Osteoblast (primary cell): ENCODE data around the gene MCCC1. TPM values are rescaled to one million over a fixed set of nuclear protein-coding genes. Genes with fewer than 3 reads are reported as not detected.
"Not testable (repeated sequence)": the region's sequence is repeated elsewhere in the genome, so short reads cannot be mapped to it uniquely, and the experiment has no call there.

Experiments used
- DNase-seq: peaks from one replicate; pipeline ENCODE4 v3.0.0; 2011; ENCODE audit warnings: low spot score, mixed read lengths; ENCODE audit not compliant: insufficient read length; ENCODE audit errors: missing footprints
- H2AFZ ChIP-seq: 2 replicates; pipeline ENCODE4 v1.6.0; 2011; ENCODE audit warnings: mild to moderate bottlenecking, low read length
- H3K27ac ChIP-seq: 2 replicates; pipeline ENCODE4 v1.5.1; 2011; ENCODE audit warnings: mild to moderate bottlenecking, low read depth, low read length, moderate library complexity
- H3K27me3 ChIP-seq: 2 replicates; pipeline ENCODE4 v1.6.0; 2012; ENCODE audit warnings: mild to moderate bottlenecking, control low read depth, inconsistent platforms, low read length, moderate library complexity; ENCODE audit not compliant: insufficient read depth
- H3K36me3 ChIP-seq: 2 replicates; pipeline ENCODE4 v1.5.1; 2011; ENCODE audit warnings: mild to moderate bottlenecking, low read length, control low read depth, moderate library complexity; ENCODE audit not compliant: insufficient read depth
- H3K4me1 ChIP-seq: 2 replicates; pipeline ENCODE4 v1.5.1; 2011; ENCODE audit warnings: mild to moderate bottlenecking, low read length, control low read depth, moderate library complexity; ENCODE audit not compliant: insufficient read depth
- H3K4me2 ChIP-seq: 2 replicates; pipeline ENCODE4 v1.6.0; 2011; ENCODE audit warnings: mild to moderate bottlenecking, low read length; ENCODE audit not compliant: insufficient read depth
- H3K4me3 ChIP-seq: fragments of 200-600 bp; sonication (generic); 3 replicates; pipeline ENCODE4 v1.5.1; 2012; ENCODE audit warnings: mild to moderate bottlenecking, low read length, inconsistent platforms; ENCODE audit not compliant: insufficient read depth
- H3K79me2 ChIP-seq: 2 replicates; pipeline ENCODE4 v1.6.0; 2012; ENCODE audit warnings: mild to moderate bottlenecking, low read length, control low read depth, inconsistent platforms; ENCODE audit not compliant: insufficient read depth
- H3K9me3 ChIP-seq: 2 replicates; pipeline ENCODE4 v1.5.1; 2011; ENCODE audit warnings: low read depth, low read length, control low read depth
- H4K20me1 ChIP-seq: 2 replicates; pipeline ENCODE4 v1.6.0; 2012; ENCODE audit warnings: mild to moderate bottlenecking, low read length, control low read depth; ENCODE audit not compliant: insufficient read depth
- total RNA-seq: library from RNA; depleted of rRNA; stranded (reverse); fragments of >200 nt; gene quantifications from 2 replicates; pipeline ENCODE4 v1.2.3, GENCODE V29; 2012
- TF ChIP-seq, protein P1 (sequence below): IDR thresholded peaks from 2 replicates; pipeline ENCODE4 v1.5.1; 2011; ENCODE audit warnings: mild to moderate bottlenecking, low read depth, low read length, moderate library complexity; ENCODE audit errors: extremely low read depth

Gene MCCC1
- total RNA-seq, 1 donor: 20.6 TPM

DNA sequence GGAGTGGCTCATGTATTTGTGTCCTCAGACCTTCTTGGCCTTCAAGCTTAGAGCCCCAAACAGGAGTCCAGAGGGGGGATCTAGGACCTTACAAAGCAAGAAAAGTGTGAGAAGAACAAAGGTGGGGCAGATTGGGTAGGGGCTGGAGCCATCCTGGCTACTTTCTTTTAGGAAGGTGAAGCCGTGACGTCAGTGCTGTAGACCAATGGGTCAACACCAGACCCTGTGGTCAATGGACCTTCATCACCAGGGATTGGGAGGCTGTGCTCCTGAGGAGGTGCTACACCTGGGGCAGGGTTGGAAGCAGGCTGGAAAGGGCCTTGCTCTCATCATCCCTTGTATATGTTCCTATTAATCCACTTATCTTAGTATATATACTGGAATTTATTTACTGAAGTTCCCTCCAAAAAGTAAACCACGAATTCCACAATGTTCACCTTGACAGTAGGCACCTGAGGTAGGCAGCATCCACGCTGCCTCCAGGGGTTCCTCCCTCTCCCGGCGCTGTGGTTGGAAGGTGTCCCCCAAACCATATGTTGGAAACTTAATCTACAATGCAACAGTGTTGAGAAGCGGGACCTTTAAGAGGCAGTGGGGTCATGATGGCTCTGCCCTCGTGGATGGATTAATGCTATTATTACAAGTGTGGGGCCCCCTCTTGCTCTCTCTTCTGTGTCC, 21.4 kb upstream of the MCCC1 start:
- H2AFZ ChIP-seq: no peak overlapping the region
- no peaks in the 10 kb centered on the region for H3K36me3 ChIP-seq
- TF ChIP-seq, protein P1, sequence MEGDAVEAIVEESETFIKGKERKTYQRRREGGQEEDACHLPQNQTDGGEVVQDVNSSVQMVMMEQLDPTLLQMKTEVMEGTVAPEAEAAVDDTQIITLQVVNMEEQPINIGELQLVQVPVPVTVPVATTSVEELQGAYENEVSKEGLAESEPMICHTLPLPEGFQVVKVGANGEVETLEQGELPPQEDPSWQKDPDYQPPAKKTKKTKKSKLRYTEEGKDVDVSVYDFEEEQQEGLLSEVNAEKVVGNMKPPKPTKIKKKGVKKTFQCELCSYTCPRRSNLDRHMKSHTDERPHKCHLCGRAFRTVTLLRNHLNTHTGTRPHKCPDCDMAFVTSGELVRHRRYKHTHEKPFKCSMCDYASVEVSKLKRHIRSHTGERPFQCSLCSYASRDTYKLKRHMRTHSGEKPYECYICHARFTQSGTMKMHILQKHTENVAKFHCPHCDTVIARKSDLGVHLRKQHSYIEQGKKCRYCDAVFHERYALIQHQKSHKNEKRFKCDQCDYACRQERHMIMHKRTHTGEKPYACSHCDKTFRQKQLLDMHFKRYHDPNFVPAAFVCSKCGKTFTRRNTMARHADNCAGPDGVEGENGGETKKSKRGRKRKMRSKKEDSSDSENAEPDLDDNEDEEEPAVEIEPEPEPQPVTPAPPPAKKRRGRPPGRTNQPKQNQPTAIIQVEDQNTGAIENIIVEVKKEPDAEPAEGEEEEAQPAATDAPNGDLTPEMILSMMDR: no peak
- H3K4me2 ChIP-seq: no peak overlapping the region
- no peaks in the 10 kb centered on the region for H3K9me3 ChIP-seq
- H3K4me1 ChIP-seq: peaks cover 9% of the 10 kb centered on the region
- no peak overlapping the region for H3K27ac ChIP-seq
- DNase-seq: no peak
- H3K79me2 ChIP-seq: no peaks in the 10 kb centered on the region
- H3K27me3 ChIP-seq: peaks cover 16% of the 10 kb centered on the region
- no peak overlapping the region for H3K4me3 ChIP-seq
- H4K20me1 ChIP-seq: no peaks in the 10 kb centered on the region

DNA sequence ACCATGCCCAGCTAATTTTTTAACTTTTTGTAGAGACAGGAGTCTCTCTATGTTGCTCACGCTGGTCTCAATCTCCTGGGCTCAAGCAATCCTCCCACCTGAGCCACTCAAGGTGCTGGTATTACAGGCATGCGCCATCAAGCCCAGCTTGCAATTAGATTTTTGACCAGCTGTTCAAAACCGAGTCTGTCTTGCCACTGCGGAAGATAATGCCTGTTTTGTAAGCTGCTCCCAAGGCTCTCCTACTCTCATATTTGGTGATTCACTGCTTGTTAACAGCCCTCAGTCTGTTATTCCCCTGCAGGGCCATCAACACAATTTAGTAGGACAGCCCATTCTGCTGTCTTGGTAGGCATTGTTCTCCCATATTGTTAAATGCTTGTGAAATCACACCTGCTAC, 17.8 kb upstream of the MCCC1 start:
- no peak for DNase-seq
- H3K4me2 ChIP-seq: no peak overlapping the region
- H3K79me2 ChIP-seq: no peaks in the 10 kb centered on the region
- H3K36me3 ChIP-seq: no peaks in the 10 kb centered on the region
- H3K9me3 ChIP-seq: no peaks in the 10 kb centered on the region
- no peak overlapping the region for H2AFZ ChIP-seq
- peaks cover 5% of the 10 kb centered on the region for H3K4me1 ChIP-seq
- TF ChIP-seq, protein P1: no peak
- peaks cover 34% of the 10 kb centered on the region for H3K27me3 ChIP-seq
- no peak overlapping the region for H3K4me3 ChIP-seq
- no peak overlapping the region for H3K27ac ChIP-seq
- no peaks in the 10 kb centered on the region for H4K20me1 ChIP-seq

DNA sequence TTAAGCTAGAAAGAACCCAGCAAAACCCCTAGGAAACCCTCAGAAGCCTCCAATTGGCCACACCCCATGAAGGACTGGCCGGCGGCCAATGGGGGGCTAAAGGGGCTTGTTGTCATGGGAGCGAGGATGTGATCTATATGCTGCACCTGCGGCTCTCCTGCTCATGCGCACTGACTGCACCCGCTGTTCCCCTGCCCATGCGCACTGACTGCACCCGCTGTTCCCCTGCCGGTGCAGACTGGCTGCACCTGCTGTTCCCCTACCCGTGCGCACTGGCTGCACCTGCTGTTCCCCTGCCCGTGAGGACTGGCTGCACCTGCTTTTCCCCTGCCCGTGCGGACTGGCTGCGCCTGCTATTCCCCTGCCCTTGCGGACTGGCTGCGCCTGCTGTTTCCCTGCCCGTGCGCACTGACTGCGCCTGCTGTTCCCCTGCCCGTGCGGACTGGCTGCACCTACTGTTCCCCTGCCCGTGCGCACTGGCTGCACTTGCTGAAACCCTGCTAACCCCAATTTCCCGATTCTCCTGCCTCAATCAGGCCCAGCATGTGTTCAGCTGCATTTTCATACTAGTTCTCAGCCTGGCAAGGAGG, 16.8 kb upstream of the MCCC1 start:
- H3K79me2 ChIP-seq: no peaks in the 10 kb centered on the region
- peaks cover 34% of the 10 kb centered on the region for H3K27me3 ChIP-seq
- H3K4me1 ChIP-seq: no peaks in the 10 kb centered on the region
- DNase-seq: no peak
- H4K20me1 ChIP-seq: no peaks in the 10 kb centered on the region
- H3K27ac ChIP-seq: no peak overlapping the region
- H3K4me3 ChIP-seq: no peak overlapping the region
- TF ChIP-seq, protein P1: no peak
- H2AFZ ChIP-seq: no peak overlapping the region
- H3K4me2 ChIP-seq: no peak overlapping the region
- no peaks in the 10 kb centered on the region for H3K36me3 ChIP-seq
- H3K9me3 ChIP-seq: no peaks in the 10 kb centered on the region

DNA sequence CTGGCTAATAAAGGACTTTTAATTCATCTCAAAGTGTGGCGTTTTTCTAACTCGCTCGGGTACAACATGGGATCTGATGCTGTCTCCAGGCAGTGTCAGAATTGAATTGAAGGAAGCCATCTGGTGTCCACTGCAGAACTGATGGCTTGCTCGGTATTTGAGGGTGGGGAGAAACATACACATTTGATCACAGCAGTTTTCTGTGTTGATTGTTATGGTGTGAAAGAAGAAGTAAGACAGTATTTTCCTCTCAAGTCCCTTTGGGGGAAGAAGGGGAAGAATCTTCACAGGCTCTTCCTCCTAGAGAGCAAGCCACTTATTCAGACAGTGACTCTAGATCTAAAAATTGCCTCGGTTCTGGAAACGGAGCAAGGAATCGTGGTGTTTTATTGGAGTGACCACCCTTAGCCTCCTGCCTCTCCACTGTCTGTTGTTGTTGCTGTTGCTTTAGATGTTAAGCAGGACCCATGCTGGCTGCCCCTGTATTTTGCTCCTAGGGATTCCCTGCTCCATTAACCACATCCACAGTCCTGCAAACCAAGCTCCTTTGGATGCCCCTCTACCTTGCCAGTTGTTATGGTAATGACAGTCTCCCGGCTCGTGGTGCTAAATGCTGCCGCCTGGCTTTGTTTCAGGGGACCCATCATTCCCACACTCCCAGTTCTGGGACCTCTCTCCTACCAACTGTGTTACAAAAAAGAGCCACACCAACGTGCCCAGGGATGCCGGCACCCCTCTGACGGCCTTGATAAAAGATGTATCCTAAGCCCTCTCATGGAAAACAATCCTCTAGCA, 15.3 kb upstream of the MCCC1 start:
- no peaks in the 10 kb centered on the region for H3K79me2 ChIP-seq
- no peak overlapping the region for H3K4me3 ChIP-seq
- no peaks in the 10 kb centered on the region for H3K9me3 ChIP-seq
- H4K20me1 ChIP-seq: no peaks in the 10 kb centered on the region
- no peak overlapping the region for H3K27ac ChIP-seq
- DNase-seq: no peak
- peaks cover 34% of the 10 kb centered on the region for H3K27me3 ChIP-seq
- H2AFZ ChIP-seq: no peak overlapping the region
- no peaks in the 10 kb centered on the region for H3K36me3 ChIP-seq
- no peaks in the 10 kb centered on the region for H3K4me1 ChIP-seq
- TF ChIP-seq, protein P1: no peak
- no peak overlapping the region for H3K4me2 ChIP-seq

DNA sequence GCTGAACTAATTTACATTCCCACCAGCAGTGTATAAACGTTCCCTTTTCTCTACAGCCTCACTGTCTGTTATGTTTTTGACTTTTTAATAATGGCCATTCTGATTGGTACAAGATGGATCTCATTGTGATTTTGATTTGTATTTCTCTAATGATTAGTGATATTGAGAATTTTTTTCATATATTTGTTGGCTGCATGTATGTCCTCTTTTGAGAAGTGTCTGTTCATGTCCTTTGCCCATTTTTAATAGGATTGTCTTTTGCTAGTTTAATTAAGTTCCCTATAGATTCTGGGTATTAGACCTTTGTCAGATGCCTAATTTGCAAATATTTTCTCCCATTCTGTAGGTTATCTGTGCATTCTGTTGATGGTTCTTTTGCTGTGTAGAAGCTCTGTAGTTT, 10.6 kb upstream of the MCCC1 start:
- H3K27me3 ChIP-seq: peaks cover 11% of the 10 kb centered on the region
- not testable (repeated sequence) for H3K36me3 ChIP-seq, H3K4me2 ChIP-seq, H3K9me3 ChIP-seq, DNase-seq, H3K4me3 ChIP-seq, H2AFZ ChIP-seq, H3K27ac ChIP-seq, H3K4me1 ChIP-seq, H3K79me2 ChIP-seq, H4K20me1 ChIP-seq
